Gastroesophageal sphincter (tissue), 3 donors: ENCODE measurements around the gene SSNA1.

Experiments
- POLR2A ChIP-seq, 2 donors: fragments of 450-650 bp; IDR thresholded peaks; one replicate each; pipeline ENCODE4 v1.6.1; 2017; ENCODE audit warnings: antibody characterized with exemption in 2 of 2, mild to moderate bottlenecking in 2 of 2, moderate library complexity in 1 of 2
- POLR2AphosphoS5 ChIP-seq: sonication (generic); formaldehyde crosslinking; IDR thresholded peaks from one replicate; pipeline ENCODE4 v1.6.1; 2017; ENCODE audit warnings: antibody characterized with exemption
- TF ChIP-seq, protein P1 (sequence below), 4 experiments: fragments of 200-600 bp in 2 of 4; fragments of 450-650 bp in 2 of 4; sonication (generic) in 1 of 4; IDR thresholded peaks; one replicate each; pipeline ENCODE4 v1.5.1; 2017 to 2019; ENCODE audit warnings: antibody characterized with exemption in 4 of 4, mild to moderate bottlenecking in 2 of 4, moderate library complexity in 2 of 4

DNA sequence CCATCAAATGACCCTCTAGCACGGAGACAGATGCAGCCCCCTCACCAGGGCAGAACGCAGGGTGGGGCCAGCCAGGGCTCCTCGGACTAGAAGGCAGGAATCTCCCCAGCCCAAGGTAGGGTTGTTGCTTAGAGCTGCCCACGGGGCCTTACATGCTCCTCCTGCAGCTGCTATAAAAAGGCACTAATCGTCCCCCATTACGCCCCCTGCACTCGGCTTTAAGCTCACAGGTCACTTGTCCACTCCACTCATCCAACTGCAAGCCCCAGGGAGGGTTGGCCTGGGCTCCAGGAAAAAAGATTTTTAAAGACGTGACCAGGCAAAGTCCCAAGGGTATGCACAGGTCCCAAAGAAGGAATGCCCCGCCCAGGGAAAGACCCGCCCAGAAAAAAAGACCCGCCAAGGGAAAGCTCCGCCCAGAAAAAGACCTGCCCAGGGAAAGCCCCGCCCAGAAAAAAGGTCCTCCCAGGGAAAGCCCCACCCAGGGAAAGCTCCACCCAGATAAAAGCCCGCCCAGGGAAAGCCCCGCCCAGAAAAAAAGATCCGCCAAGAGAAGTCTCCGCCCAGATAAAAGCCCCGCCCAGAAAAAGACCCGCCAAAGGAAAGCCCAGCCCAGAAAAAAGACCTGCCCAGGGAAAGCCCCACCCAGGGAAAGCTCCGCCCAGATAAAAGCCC, 38.4 kb upstream of the SSNA1 start:
- TF ChIP-seq POLR2A (IDR thresholded peaks at IDR 0.05) (no peak), POLR2AphosphoS5 (no peak)
- TF ChIP-seq, protein P1, sequence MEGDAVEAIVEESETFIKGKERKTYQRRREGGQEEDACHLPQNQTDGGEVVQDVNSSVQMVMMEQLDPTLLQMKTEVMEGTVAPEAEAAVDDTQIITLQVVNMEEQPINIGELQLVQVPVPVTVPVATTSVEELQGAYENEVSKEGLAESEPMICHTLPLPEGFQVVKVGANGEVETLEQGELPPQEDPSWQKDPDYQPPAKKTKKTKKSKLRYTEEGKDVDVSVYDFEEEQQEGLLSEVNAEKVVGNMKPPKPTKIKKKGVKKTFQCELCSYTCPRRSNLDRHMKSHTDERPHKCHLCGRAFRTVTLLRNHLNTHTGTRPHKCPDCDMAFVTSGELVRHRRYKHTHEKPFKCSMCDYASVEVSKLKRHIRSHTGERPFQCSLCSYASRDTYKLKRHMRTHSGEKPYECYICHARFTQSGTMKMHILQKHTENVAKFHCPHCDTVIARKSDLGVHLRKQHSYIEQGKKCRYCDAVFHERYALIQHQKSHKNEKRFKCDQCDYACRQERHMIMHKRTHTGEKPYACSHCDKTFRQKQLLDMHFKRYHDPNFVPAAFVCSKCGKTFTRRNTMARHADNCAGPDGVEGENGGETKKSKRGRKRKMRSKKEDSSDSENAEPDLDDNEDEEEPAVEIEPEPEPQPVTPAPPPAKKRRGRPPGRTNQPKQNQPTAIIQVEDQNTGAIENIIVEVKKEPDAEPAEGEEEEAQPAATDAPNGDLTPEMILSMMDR (IDR thresholded peaks at IDR 0.05), result no peak
